OCI-LY1 (cell line): ENCODE measurements around the gene TMEM44.
"Not testable (repeated sequence)": the region's sequence is repeated elsewhere in the genome, so short reads cannot be mapped to it uniquely, and the experiment has no call there.

Experiments
- H2AFZ ChIP-seq: fragments of 200-600 bp; sonication (generic), shearing (Covaris generic); 2 replicates; pipeline ENCODE4 v1.6.0; 2014; ENCODE audit warnings: antibody characterized with exemption, mild to moderate bottlenecking, low read length
- H3F3A ChIP-seq: fragments of 200-600 bp; sonication (generic), shearing (Covaris generic); 2 replicates; pipeline ENCODE4 v1.6.0; 2014; ENCODE audit warnings: mild to moderate bottlenecking, antibody characterized with exemption, low read length, moderate library complexity; ENCODE audit not compliant: insufficient read depth
- H3K27ac ChIP-seq: fragments of 200-600 bp; sonication (generic); 2 replicates; pipeline ENCODE4 v1.5.1; 2014; ENCODE audit warnings: low read length, mixed run types, mild to moderate bottlenecking, low read depth; ENCODE audit not compliant: poor library complexity, severe bottlenecking
- H3K27me3 ChIP-seq: fragments of 200-600 bp; sonication (generic); 2 replicates; pipeline ENCODE4 v1.6.0; 2014; ENCODE audit warnings: antibody characterized with exemption, mild to moderate bottlenecking, low read length, moderate library complexity; ENCODE audit not compliant: insufficient read depth
- H3K36me3 ChIP-seq: fragments of 200-600 bp; sonication (generic); 2 replicates; pipeline ENCODE4 v1.6.1; 2014; ENCODE audit warnings: mild to moderate bottlenecking, antibody characterized with exemption, low read length, moderate library complexity, mixed read lengths; ENCODE audit not compliant: insufficient read depth
- H3K4me1 ChIP-seq: fragments of 200-600 bp; sonication (generic); 2 replicates; pipeline ENCODE4 v1.5.1; 2014; ENCODE audit warnings: mild to moderate bottlenecking, low read length, moderate library complexity; ENCODE audit not compliant: insufficient read depth, severe bottlenecking
- H3K4me2 ChIP-seq: fragments of 200-600 bp; sonication (generic), shearing (Covaris generic); 2 replicates; pipeline ENCODE4 v1.6.1; 2014; ENCODE audit warnings: low read length
- H3K4me3 ChIP-seq: fragments of 200-600 bp; sonication (generic); 2 replicates; pipeline ENCODE4 v1.5.1; 2014; ENCODE audit warnings: low read length, low read depth, mild to moderate bottlenecking, mixed read lengths; ENCODE audit not compliant: poor library complexity, severe bottlenecking
- H3K79me2 ChIP-seq: fragments of 200-600 bp; shearing (Covaris generic); 2 replicates; pipeline ENCODE4 v1.6.1; 2016; ENCODE audit warnings: mixed run types, low read length, mixed read lengths; ENCODE audit not compliant: insufficient read depth
- H3K9ac ChIP-seq: fragments of 200-600 bp; sonication (generic), shearing (Covaris generic); 2 replicates; pipeline ENCODE4 v1.6.1; 2014; ENCODE audit warnings: mild to moderate bottlenecking, low read length, mixed read lengths
- H3K9me2 ChIP-seq: fragments of 200-600 bp; sonication (generic), shearing (Covaris generic); 2 replicates; pipeline ENCODE4 v1.6.1; 2014; ENCODE audit warnings: low read depth, mild to moderate bottlenecking, low read length, mixed read lengths
- H3K9me3 ChIP-seq: fragments of 200-600 bp; shearing (Covaris generic); 2 replicates; pipeline ENCODE4 v1.6.1; 2014; ENCODE audit warnings: low read length, mixed read lengths
- H4K20me1 ChIP-seq: fragments of 200-600 bp; sonication (generic), shearing (Covaris generic); 2 replicates; pipeline ENCODE4 v1.6.0; 2016; ENCODE audit warnings: mild to moderate bottlenecking, low read length; ENCODE audit not compliant: insufficient read depth
- CTCF ChIP-seq: fragments of 200-600 bp; sonication (generic), shearing (Covaris generic); IDR thresholded peaks from 2 replicates; pipeline ENCODE4 v1.5.1; 2017; ENCODE audit warnings: mild to moderate bottlenecking, antibody characterized with exemption, low read length, moderate library complexity, mixed read lengths
- EZH2 ChIP-seq: fragments of 200-600 bp; sonication (generic), shearing (Covaris generic); IDR thresholded peaks from 2 replicates; pipeline ENCODE4 v1.8.0; 2017; ENCODE audit warnings: borderline replicate concordance, mixed run types, mild to moderate bottlenecking, antibody characterized with exemption, low read length, moderate library complexity, mixed read lengths

The TMEM44 gene

GRCh38 chr3:194606941-194607340, 26.3 kb downstream of the TMEM44 start:
- no peak overlapping the region for H3K9ac ChIP-seq
- no peaks in the 10 kb centered on the region for H4K20me1 ChIP-seq
- H3K4me2 ChIP-seq: no peak overlapping the region
- no peaks in the 10 kb centered on the region; the same call in 1 of the 2 replicates for H3K9me3 ChIP-seq
- H3K4me1 ChIP-seq: no peaks in the 10 kb centered on the region
- peaks cover 13% of the 10 kb centered on the region; the same call in 1 of the 2 replicates for H3K36me3 ChIP-seq
- H3K9me2 ChIP-seq: no peaks in the 10 kb centered on the region
- no peak overlapping the region for H3K27ac ChIP-seq
- no peaks in the 10 kb centered on the region for H3K27me3 ChIP-seq
- no peak overlapping the region for H3K4me3 ChIP-seq
- no peaks in the 10 kb centered on the region for H3F3A ChIP-seq
- no peaks in the 10 kb centered on the region for H3K79me2 ChIP-seq
- TF ChIP-seq EZH2 (no peak), CTCF (no peak)
- no peak overlapping the region for H2AFZ ChIP-seq

GRCh38 chr3:194606163-194606562, 27.1 kb downstream of the TMEM44 start:
- Histone ChIP-seq H3K4me2 (no peak overlapping the region), H4K20me1 (no peaks in the 10 kb centered on the region), H3K79me2 (no peaks in the 10 kb centered on the region), H3K36me3 (peaks cover 13% of the 10 kb centered on the region; the same call in 1 of the 2 replicates), H3K9me2 (no peaks in the 10 kb centered on the region), H3K4me3 (no peak overlapping the region), H3K27me3 (no peaks in the 10 kb centered on the region), H3K27ac (no peak overlapping the region), H3K4me1 (no peaks in the 10 kb centered on the region), H3K9me3 (no peaks in the 10 kb centered on the region; the same call in 1 of the 2 replicates), H3K9ac (no peak overlapping the region), H3F3A (no peaks in the 10 kb centered on the region), H2AFZ (no peak overlapping the region)
- TF ChIP-seq CTCF (no peak), EZH2 (no peak)

GRCh38 chr3:194605314-194605713, 27.9 kb downstream of the TMEM44 start:
- H3F3A ChIP-seq, H3K4me3 ChIP-seq, H3K79me2 ChIP-seq, H3K4me1 ChIP-seq, H2AFZ ChIP-seq, H3K9me3 ChIP-seq, H3K27ac ChIP-seq, H3K4me2 ChIP-seq, H4K20me1 ChIP-seq, H3K9ac ChIP-seq, H3K27me3 ChIP-seq, H3K9me2 ChIP-seq: not testable (repeated sequence)
- peaks cover 13% of the 10 kb centered on the region; the same call in 1 of the 2 replicates for H3K36me3 ChIP-seq

DNA sequence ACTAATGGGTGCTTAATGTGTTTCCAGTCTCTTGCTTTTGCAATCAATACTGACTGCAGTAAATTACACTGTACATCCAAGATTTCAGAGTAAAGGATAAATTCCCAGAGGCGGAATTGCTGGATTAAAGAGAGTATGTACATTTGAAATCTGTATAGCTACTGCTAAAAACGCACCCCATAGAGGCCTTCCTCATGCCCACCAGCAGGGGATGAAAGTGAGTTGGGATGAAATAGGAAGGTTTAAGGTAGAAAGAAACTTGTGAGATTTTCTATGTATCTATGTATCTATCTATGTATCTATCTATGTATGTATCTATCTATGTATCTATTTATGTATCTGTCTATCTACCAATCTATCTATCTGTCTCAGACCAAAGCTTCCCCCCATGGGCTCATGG, 28.4 kb downstream of the TMEM44 start:
- Histone ChIP-seq H3K9ac (no peak overlapping the region), H3F3A (no peaks in the 10 kb centered on the region), H3K79me2 (no peaks in the 10 kb centered on the region), H3K36me3 (peaks cover 13% of the 10 kb centered on the region; the same call in 1 of the 2 replicates), H3K4me2 (no peak overlapping the region), H3K4me1 (no peaks in the 10 kb centered on the region), H3K27ac (no peak overlapping the region), H4K20me1 (no peaks in the 10 kb centered on the region), H2AFZ (no peak overlapping the region), H3K9me2 (no peaks in the 10 kb centered on the region), H3K27me3 (no peaks in the 10 kb centered on the region), H3K4me3 (no peak overlapping the region), H3K9me3 (no peaks in the 10 kb centered on the region; the same call in 1 of the 2 replicates)
- TF ChIP-seq CTCF: peak; percentile 38; the same call in 1 of the 2 replicates
- no peak for TF ChIP-seq EZH2
